Measurements from ENCODE around the gene FNDC3A.
"Not testable (repeated sequence)": the region's sequence is repeated elsewhere in the genome, so short reads cannot be mapped to it uniquely, and the experiment has no call there.

FNDC3A gene

GRCh38 chr13:48994706-48995105 lies 19.0 kb downstream of the FNDC3A start:
- H3K36me3 ChIP-seq (ENCODE audit: control insufficient read depth in 1 of 2, insufficient read depth in 2 of 2, low read depth in 1 of 2, low read length in 2 of 2): peaks cover 4 to 7% of the 10 kb centered on the region in 2 experiments
- H2AK5ac ChIP-seq (ENCODE audit: low read length, severe bottlenecking): no peak overlapping the region
- peaks cover 22% of the 10 kb centered on the region for H3K79me1 ChIP-seq (replicated peaks; ENCODE audit: low read length, poor library complexity, severe bottlenecking)
- no peak overlapping the region for H4K91ac ChIP-seq (ENCODE audit: low read length)
- DNase-seq: peak; percentile 51
- H2BK120ac ChIP-seq (ENCODE audit: low read depth, low read length): no peak overlapping the region
- H3K14ac ChIP-seq (ENCODE audit: low read length in 2 of 2): no peak overlapping the region
- no peak overlapping the region for H3K4me3 ChIP-seq (ENCODE audit: insufficient read depth in 1 of 2, low read depth in 1 of 2, low read length in 2 of 2)
- H3K23ac ChIP-seq (ENCODE audit: low read length in 2 of 2): no peak overlapping the region
- H2BK12ac ChIP-seq (ENCODE audit: low read length in 2 of 2): no peak overlapping the region
- H4K8ac ChIP-seq (ENCODE audit: low read length): no peak overlapping the region
- no peak overlapping the region for H2BK5ac ChIP-seq (ENCODE audit: low read depth, low read length, poor library complexity, severe bottlenecking)
- H3K9me3 ChIP-seq (ENCODE audit: control insufficient read depth, low read length): peaks cover 23% of the 10 kb centered on the region
- 96% methylated on average over 2 of the region's 2 CpGs for WGBS
- H3K4ac ChIP-seq (ENCODE audit: low read depth in 1 of 2, low read length in 2 of 2): no peak overlapping the region
- H3K4me1 ChIP-seq (ENCODE audit: control insufficient read depth, insufficient read depth, low read depth, low read length): peaks cover 2% of the 10 kb centered on the region
- no peak overlapping the region for H2BK15ac ChIP-seq (ENCODE audit: low read depth, poor library complexity, severe bottlenecking)
- H2AFZ ChIP-seq (ENCODE audit: low read depth, low read length): no peak overlapping the region
- H3K4me2 ChIP-seq (ENCODE audit: low read length, poor library complexity, severe bottlenecking): no peak overlapping the region
- no peak overlapping the region for H3K18ac ChIP-seq (ENCODE audit: low read depth in 1 of 2, low read length in 2 of 2)
- no peak overlapping the region for H3K27ac ChIP-seq (ENCODE audit: low read length, poor library complexity, severe bottlenecking)
- H3K9ac ChIP-seq (ENCODE audit: low read length): no peak overlapping the region
- H3K27me3 ChIP-seq (ENCODE audit: control insufficient read depth in 1 of 2, insufficient read depth in 1 of 2, low read length in 2 of 2): no peaks in the 10 kb centered on the region

- no peak for DNase-seq
- H2AFZ ChIP-seq (ENCODE audit: low read depth, low read length): no peak overlapping the region
- no peak overlapping the region for H3K4me2 ChIP-seq (ENCODE audit: low read length, poor library complexity, severe bottlenecking)
- no peak overlapping the region for H3K4me3 ChIP-seq (ENCODE audit: insufficient read depth in 1 of 2, low read depth in 1 of 2, low read length in 2 of 2)
- H3K36me3 ChIP-seq (ENCODE audit: control insufficient read depth in 1 of 2, insufficient read depth in 2 of 2, low read depth in 1 of 2, low read length in 2 of 2): peaks cover 4 to 9% of the 10 kb centered on the region in 2 experiments
- peaks cover 18% of the 10 kb centered on the region for H3K9me3 ChIP-seq (ENCODE audit: control insufficient read depth, low read length)
- H3K18ac ChIP-seq (ENCODE audit: low read depth in 1 of 2, low read length in 2 of 2): no peak overlapping the region
- no peak overlapping the region for H2BK15ac ChIP-seq (ENCODE audit: low read depth, poor library complexity, severe bottlenecking)
- H3K9ac ChIP-seq (ENCODE audit: low read length): no peak overlapping the region
- no peak overlapping the region for H3K4ac ChIP-seq (ENCODE audit: low read depth in 1 of 2, low read length in 2 of 2)
- H4K8ac ChIP-seq (ENCODE audit: low read length): no peak overlapping the region
- H2BK120ac ChIP-seq (ENCODE audit: low read depth, low read length): no peak overlapping the region
- H3K4me1 ChIP-seq (ENCODE audit: control insufficient read depth, insufficient read depth, low read depth, low read length): peaks cover 2% of the 10 kb centered on the region
- no peak overlapping the region for H3K27ac ChIP-seq (ENCODE audit: low read length, poor library complexity, severe bottlenecking)
- peak overlapping the region; percentile 27 for H4K91ac ChIP-seq (ENCODE audit: low read length)
- no peak overlapping the region for H2AK5ac ChIP-seq (ENCODE audit: low read length, severe bottlenecking)
- no peak overlapping the region for H3K14ac ChIP-seq (ENCODE audit: low read length in 2 of 2)
- no peak overlapping the region for H3K23ac ChIP-seq (ENCODE audit: low read length in 2 of 2)
- no peaks in the 10 kb centered on the region for H3K27me3 ChIP-seq (ENCODE audit: control insufficient read depth in 1 of 2, insufficient read depth in 1 of 2, low read length in 2 of 2)
- 58% methylated on average over 5 of the region's 5 CpGs for WGBS
- peaks cover 22% of the 10 kb centered on the region for H3K79me1 ChIP-seq (replicated peaks; ENCODE audit: low read length, poor library complexity, severe bottlenecking)
- no peak overlapping the region for H2BK5ac ChIP-seq (ENCODE audit: low read depth, low read length, poor library complexity, severe bottlenecking)
- no peak overlapping the region for H2BK12ac ChIP-seq (ENCODE audit: low read length in 2 of 2)
Observed at GRCh38 chr13:48998641-48999292, 23.1 kb downstream of the FNDC3A start.

- Histone ChIP-seq H3K27me3 (ENCODE audit: control insufficient read depth in 1 of 2, insufficient read depth in 1 of 2, low read length in 2 of 2) (no peaks in the 10 kb centered on the region), H2AK5ac (ENCODE audit: low read length, severe bottlenecking) (no peak overlapping the region), H3K4me1 (ENCODE audit: control insufficient read depth, insufficient read depth, low read depth, low read length) (peaks cover 2% of the 10 kb centered on the region), H3K4ac (ENCODE audit: low read depth in 1 of 2, low read length in 2 of 2) (no peak overlapping the region), H2BK12ac (ENCODE audit: low read length in 2 of 2) (no peak overlapping the region), H3K36me3 (ENCODE audit: control insufficient read depth in 1 of 2, insufficient read depth in 2 of 2, low read depth in 1 of 2, low read length in 2 of 2) (peaks cover 4 to 9% of the 10 kb centered on the region in 2 experiments), H3K9ac (ENCODE audit: low read length) (no peak overlapping the region), H3K14ac (ENCODE audit: low read length in 2 of 2) (no peak overlapping the region), H2BK15ac (ENCODE audit: low read depth, poor library complexity, severe bottlenecking) (no peak overlapping the region), H3K27ac (ENCODE audit: low read length, poor library complexity, severe bottlenecking) (no peak overlapping the region), H4K8ac (ENCODE audit: low read length) (no peak overlapping the region), H3K4me3 (ENCODE audit: insufficient read depth in 1 of 2, low read depth in 1 of 2, low read length in 2 of 2) (no peak overlapping the region), H3K9me3 (ENCODE audit: control insufficient read depth, low read length) (peaks cover 18% of the 10 kb centered on the region), H4K91ac (ENCODE audit: low read length) (no peak overlapping the region), H3K79me1 (replicated peaks; ENCODE audit: low read length, poor library complexity, severe bottlenecking) (peaks cover 22% of the 10 kb centered on the region), H2BK5ac (ENCODE audit: low read depth, low read length, poor library complexity, severe bottlenecking) (no peak overlapping the region), H2BK120ac (ENCODE audit: low read depth, low read length) (no peak overlapping the region), H2AFZ (ENCODE audit: low read depth, low read length) (no peak overlapping the region), H3K23ac (ENCODE audit: low read length in 2 of 2) (no peak overlapping the region), H3K4me2 (ENCODE audit: low read length, poor library complexity, severe bottlenecking) (no peak overlapping the region), H3K18ac (ENCODE audit: low read depth in 1 of 2, low read length in 2 of 2) (no peak overlapping the region)
- no peak for DNase-seq
- WGBS: no CpG with 5 or more reads among the region's 1 CpG
Observed at GRCh38 chr13:49000247-49000646, 24.5 kb downstream of the FNDC3A start.

- over 99% methylated on average over 28 of the region's 28 CpGs for WGBS
- not testable (repeated sequence) for H2AK5ac ChIP-seq (ENCODE audit: low read length, severe bottlenecking); H3K36me3 ChIP-seq (ENCODE audit: control insufficient read depth in 1 of 2, insufficient read depth in 2 of 2, low read depth in 1 of 2, low read length in 2 of 2); H2BK5ac ChIP-seq (ENCODE audit: low read depth, low read length, poor library complexity, severe bottlenecking); H3K27me3 ChIP-seq (ENCODE audit: control insufficient read depth in 1 of 2, insufficient read depth in 1 of 2, low read length in 2 of 2); DNase-seq; H3K4ac ChIP-seq (ENCODE audit: low read depth in 1 of 2, low read length in 2 of 2); H3K79me1 ChIP-seq (replicated peaks; ENCODE audit: low read length, poor library complexity, severe bottlenecking); H4K91ac ChIP-seq (ENCODE audit: low read length); H3K4me3 ChIP-seq (ENCODE audit: insufficient read depth in 1 of 2, low read depth in 1 of 2, low read length in 2 of 2); H3K9me3 ChIP-seq (ENCODE audit: control insufficient read depth, low read length); H3K4me1 ChIP-seq (ENCODE audit: control insufficient read depth, insufficient read depth, low read depth, low read length); H2BK15ac ChIP-seq (ENCODE audit: low read depth, poor library complexity, severe bottlenecking); H3K18ac ChIP-seq (ENCODE audit: low read depth in 1 of 2, low read length in 2 of 2); H3K23ac ChIP-seq (ENCODE audit: low read length in 2 of 2); H3K9ac ChIP-seq (ENCODE audit: low read length); H3K27ac ChIP-seq (ENCODE audit: low read length, poor library complexity, severe bottlenecking); H3K4me2 ChIP-seq (ENCODE audit: low read length, poor library complexity, severe bottlenecking); H4K8ac ChIP-seq (ENCODE audit: low read length); H2BK120ac ChIP-seq (ENCODE audit: low read depth, low read length); H2BK12ac ChIP-seq (ENCODE audit: low read length in 2 of 2); H3K14ac ChIP-seq (ENCODE audit: low read length in 2 of 2); H2AFZ ChIP-seq (ENCODE audit: low read depth, low read length)
Observed at GRCh38 chr13:49018986-49019635, 43.4 kb downstream of the FNDC3A start.

All from mesenchymal stem cell (in vitro differentiated cells and primary cell).